Transverse colon (tissue), 4 donors: ENCODE results near the gene VAV2. TPM values are rescaled to one million over a fixed set of nuclear protein-coding genes. Genes with fewer than 3 reads are reported as not detected.
"Not testable (repeated sequence)": the region's sequence is repeated elsewhere in the genome, so short reads cannot be mapped to it uniquely, and the experiment has no call there.

Source experiments
- DNase-seq: peaks from one replicate; pipeline ENCODE4 v3.0.0-alpha.2; 2019
- H3K27ac ChIP-seq, 4 donors: fragments of 200-600 bp; sonication (generic); 2 replicates each; pipeline ENCODE4 v1.5.1; 2016 to 2018; ENCODE audit warnings: inconsistent platforms in 4 of 4
- H3K27me3 ChIP-seq: fragments of 200-600 bp; sonication (generic); 2 replicates; pipeline ENCODE4 v1.5.1; 2017; ENCODE audit warnings: inconsistent platforms
- H3K36me3 ChIP-seq, 4 donors: fragments of 200-600 bp; sonication (generic); 2 replicates each; pipeline ENCODE4 v1.5.1; 2017 to 2019; ENCODE audit warnings: inconsistent platforms in 4 of 4
- H3K4me1 ChIP-seq, 4 donors: fragments of 200-600 bp; sonication (generic); 2 replicates each; pipeline ENCODE4 v1.5.1; 2017 to 2020; ENCODE audit warnings: inconsistent platforms in 4 of 4
- H3K4me3 ChIP-seq, 4 donors: fragments of 200-600 bp; sonication (generic); 1 replicate in 1 of 4; 2 replicates in 3 of 4; pipeline versions ENCODE4 v1.5.1 to v1.6.1; 2017 to 2019; ENCODE audit warnings: inconsistent platforms in 4 of 4
- H3K9me3 ChIP-seq, 2 donors: fragments of 200-600 bp; sonication (generic); 2 replicates each; pipeline ENCODE4 v1.5.1; 2017 to 2019; ENCODE audit warnings: inconsistent platforms in 2 of 2
- CTCF ChIP-seq, 5 experiments: fragments of 200-600 bp in 3 of 5; fragments of 450-650 bp in 2 of 5; sonication (generic) in 3 of 5; IDR thresholded peaks; 1 replicate in 2 of 5; 2 replicates in 3 of 5; pipeline ENCODE4 v1.5.1; 2016 to 2017; ENCODE audit warnings: antibody characterized with exemption in 5 of 5, inconsistent platforms in 3 of 5, mild to moderate bottlenecking in 2 of 5, moderate library complexity in 1 of 5
- EP300 ChIP-seq: sonication (generic); formaldehyde crosslinking; IDR thresholded peaks from one replicate; pipeline ENCODE4 v1.6.1; 2017; ENCODE audit warnings: antibody characterized with exemption, low read depth
- POLR2A ChIP-seq: fragments of 450-650 bp; IDR thresholded peaks from one replicate; pipeline ENCODE4 v1.6.1; 2016; ENCODE audit warnings: antibody characterized with exemption, mild to moderate bottlenecking, moderate library complexity
- POLR2AphosphoS5 ChIP-seq, 3 donors: sonication (generic); formaldehyde crosslinking; IDR thresholded peaks; one replicate each; pipeline ENCODE4 v1.6.1; 2016; ENCODE audit warnings: antibody characterized with exemption in 3 of 3
- WGBS, 2 donors: methylation state at CpG; one replicate each; pipeline ENCODE4 v1.1.5; 2018; ENCODE audit warnings: low coverage in 1 of 2; 5-methylcytosine and 5-hydroxymethylcytosine counted together
- in situ Hi-C, 4 donors: fragments of 200-750 bp; cut with MboI; loops; one replicate each; pipeline versions ENCODE4 v1.15.0 to v1.15.1; 2017; ENCODE audit warnings: low sequenced_read_pairs in 3 of 4, low pct_ligation_motif_present in 1 of 4, low pct_unique_long_range_greater_than_20kb in 1 of 4
- intact Hi-C: fragments of 100-400 bp; cut with DNase I; formaldehyde crosslinking; loops from one replicate; pipeline ENCODE4 v1.15.1; 2023; ENCODE audit warnings: low total_unique reads
- total RNA-seq, 4 donors: library from RNA; depleted of rRNA; stranded (reverse); fragments of >200 nt; gene quantifications; one replicate each; pipeline ENCODE4 v1.1.0, GENCODE V29; 2016

The VAV2 gene
- total RNA-seq, 4 donors from 2014 or later, result 8.2 to 52.4 (median 24.5) TPM

GRCh38 chr9:133747309-133747708, 244.8 kb downstream of the VAV2 start:
- H3K4me3 ChIP-seq, result no peak overlapping the region
- intact Hi-C loops, result no loop called here
- no peaks in the 10 kb centered on the region for H3K36me3 ChIP-seq
- peaks cover 64% of the 10 kb centered on the region for H3K27me3 ChIP-seq
- no peak for DNase-seq
- TF ChIP-seq CTCF (IDR thresholded peaks at IDR 0.05), result no peak
- H3K4me1 ChIP-seq, result no peaks in the 10 kb centered on the region
- in situ Hi-C loops, result no loop called here
- H3K27ac ChIP-seq, result no peak overlapping the region
- H3K9me3 ChIP-seq, result no peaks in the 10 kb centered on the region

- WGBS, 2 donors, result 86 to 89% methylated on average over 2 to 23 of the region's 31 CpGs
- intact Hi-C loops, DNase-seq, H3K4me1 ChIP-seq, H3K27ac ChIP-seq, H3K9me3 ChIP-seq, H3K4me3 ChIP-seq, H3K36me3 ChIP-seq, in situ Hi-C loops: not testable (repeated sequence)
- H3K27me3 ChIP-seq, result peaks cover 36% of the 10 kb centered on the region
These were observed 247.6 kb downstream of the VAV2 start for GRCh38 chr9:133744528-133744927.

DNA sequence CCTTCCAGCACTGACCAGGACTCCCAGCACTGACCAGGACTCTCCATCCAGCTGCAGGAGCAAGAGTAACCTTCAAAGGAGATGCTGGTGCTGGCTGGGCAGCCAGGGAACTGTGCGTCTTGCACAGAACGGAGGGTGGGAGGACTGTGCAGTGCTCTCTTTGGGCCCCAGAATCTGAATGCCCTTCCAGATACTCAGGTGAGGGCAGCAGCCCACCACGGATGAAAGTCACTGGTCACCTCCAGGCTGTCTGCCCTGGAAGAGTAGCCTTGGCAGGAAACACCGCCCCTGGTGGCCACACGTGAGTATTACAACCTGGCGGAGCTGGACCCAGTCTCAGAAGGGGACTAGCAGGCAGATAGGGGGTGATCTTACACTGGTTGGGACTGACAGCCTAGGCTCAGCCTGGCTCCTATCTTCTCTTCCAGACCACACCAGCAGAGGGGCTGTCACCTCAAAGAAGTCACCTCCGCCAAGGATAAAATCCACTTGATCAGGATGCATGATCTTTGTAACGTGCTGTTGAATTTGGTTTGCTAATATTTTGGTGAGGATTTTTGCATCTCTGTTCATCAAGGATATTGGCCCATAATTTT, 249.2 kb downstream of the VAV2 start:
- Histone ChIP-seq H3K4me1 (peaks cover 0 to 7% (median 6%) of the 10 kb centered on the region in 4 donors), H3K9me3 (no peaks in the 10 kb centered on the region), H3K27me3 (peaks cover 26% of the 10 kb centered on the region), H3K4me3 (no peak overlapping the region), H3K36me3 (no peaks in the 10 kb centered on the region), H3K27ac (no peak overlapping the region)
- in situ Hi-C loops, result no loop called here
- TF ChIP-seq POLR2A, result no peak
- no peak for TF ChIP-seq POLR2AphosphoS5 (IDR thresholded peaks at IDR 0.05)
- peak; percentile 81 to 99 (median 99) for TF ChIP-seq CTCF (IDR thresholded peaks at IDR 0.05)
- no peak for TF ChIP-seq EP300
- peak; percentile 74 for DNase-seq
- intact Hi-C loops, result no loop called here
- 12 to 40% methylated on average over 1 to 8 of the region's 8 CpGs for WGBS, 2 donors

DNA sequence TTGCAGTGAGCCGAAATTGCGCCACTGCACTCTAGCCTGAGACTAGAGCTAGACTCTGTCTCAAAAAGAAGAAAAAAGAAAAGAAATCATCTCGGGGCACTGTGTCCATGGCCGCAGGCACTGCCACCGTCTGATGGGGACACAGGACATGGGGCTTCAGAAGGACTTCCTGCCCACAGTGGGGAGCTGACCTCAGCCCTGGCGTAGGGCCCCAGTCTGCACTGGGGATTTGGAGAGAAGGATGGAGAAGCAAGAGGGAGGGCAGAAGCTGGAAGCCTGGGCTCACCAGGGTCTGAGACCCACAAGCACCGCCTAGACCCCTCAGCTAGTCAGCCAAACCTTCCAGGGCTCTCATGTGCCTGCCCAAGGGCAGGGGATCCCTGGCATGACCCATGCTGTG, 249.9 kb downstream of the VAV2 start:
- Histone ChIP-seq H3K4me3 (no peak overlapping the region), H3K4me1 (peaks cover 0 to 13% (median 10%) of the 10 kb centered on the region in 4 donors), H3K36me3 (no peaks in the 10 kb centered on the region), H3K9me3 (no peaks in the 10 kb centered on the region), H3K27me3 (peaks cover 21% of the 10 kb centered on the region), H3K27ac (no peak overlapping the region)
- DNase-seq, result no peak
- in situ Hi-C loops, result no loop called here
- 73 to 92% methylated on average over 6 to 7 of the region's 7 CpGs for WGBS, 2 donors
- intact Hi-C loops, result no loop called here
- no peak for TF ChIP-seq POLR2AphosphoS5 (IDR thresholded peaks at IDR 0.05)
- no peak for TF ChIP-seq POLR2A
- no peak for TF ChIP-seq EP300
- no peak for TF ChIP-seq CTCF (IDR thresholded peaks at IDR 0.05)

GRCh38 chr9:133741716-133742115, 250.4 kb downstream of the VAV2 start:
- no peaks in the 10 kb centered on the region for H3K9me3 ChIP-seq
- H3K36me3 ChIP-seq, result no peaks in the 10 kb centered on the region
- no peak for DNase-seq
- peaks cover 0 to 15% (median 10%) of the 10 kb centered on the region in 4 donors for H3K4me1 ChIP-seq
- TF ChIP-seq POLR2AphosphoS5 (IDR thresholded peaks at IDR 0.05), result no peak
- TF ChIP-seq POLR2A, result no peak
- TF ChIP-seq EP300, result no peak
- TF ChIP-seq CTCF (IDR thresholded peaks at IDR 0.05), result no peak
- no peak overlapping the region for H3K27ac ChIP-seq
- intact Hi-C loops (no loop called here), in situ Hi-C loops (no loop called here)
- no peak overlapping the region for H3K4me3 ChIP-seq
- peaks cover 16% of the 10 kb centered on the region for H3K27me3 ChIP-seq
- WGBS, 2 donors, result 95% methylated on average over 11 of the region's 14 CpGs; no CpG with 5 or more reads in 1 of the 2 donors
